HG03457 (cell line): ENCODE results near the gene CNOT6.

Source experiments
- ATAC-seq: cut with Tn5 transposase; IDR thresholded peaks from one replicate; pipeline ENCODE4 v1.9.1; 2021; ENCODE audit warnings: moderate number of reproducible peaks; ENCODE audit not compliant: unreplicated experiment

CNOT6 gene

GRCh38 chr5:180613814-180614188, 119.6 kb downstream of the CNOT6 start:
- no peak for ATAC-seq

- no peak for ATAC-seq
Measured at GRCh38 chr5:180618487-180618828, 124.3 kb downstream of the CNOT6 start.

GRCh38 chr5:180618829-180619562, 124.8 kb downstream of the CNOT6 start:
- ATAC-seq, result no peak

GRCh38 chr5:180619563-180619915, 125.4 kb downstream of the CNOT6 start:
- no peak for ATAC-seq

GRCh38 chr5:180620014-180620413, 125.8 kb downstream of the CNOT6 start:
- ATAC-seq, result no peak

GRCh38 chr5:180621311-180621710, 127.1 kb downstream of the CNOT6 start:
- no peak for ATAC-seq

GRCh38 chr5:180622910-180623309, 128.7 kb downstream of the CNOT6 start:
- no peak for ATAC-seq

GRCh38 chr5:180623411-180623834, 129.2 kb downstream of the CNOT6 start:
- no peak for ATAC-seq

GRCh38 chr5:180623844-180624243, 129.7 kb downstream of the CNOT6 start:
- ATAC-seq, result no peak

GRCh38 chr5:180624587-180624986, 130.4 kb downstream of the CNOT6 start:
- ATAC-seq, result no peak

- ATAC-seq, result no peak
Measured at GRCh38 chr5:180625125-180625790, 131.1 kb downstream of the CNOT6 start.

- no peak for ATAC-seq
Measured at GRCh38 chr5:180625791-180626660, 131.8 kb downstream of the CNOT6 start.

- ATAC-seq, result no peak
Measured at GRCh38 chr5:180626661-180627385, 132.6 kb downstream of the CNOT6 start.

GRCh38 chr5:180627386-180628120, 133.4 kb downstream of the CNOT6 start:
- no peak for ATAC-seq
